Neural cell (in vitro differentiated cells): ENCODE results near the gene VMAC. TPM values are rescaled to one million over a fixed set of nuclear protein-coding genes. Genes with fewer than 3 reads are reported as not detected.

Experiments
- H2AFZ ChIP-seq: fragments of 200-600, 300-800 bp; sonication (generic), shearing (Covaris generic); 2 replicates; pipeline ENCODE4 v1.6.0; 2014; ENCODE audit warnings: low read depth, mild to moderate bottlenecking, antibody characterized with exemption, low read length, moderate library complexity
- H3F3A ChIP-seq: fragments of 200-600 bp; shearing (Covaris generic); 2 replicates; pipeline ENCODE4 v1.6.1; 2016; ENCODE audit warnings: mild to moderate bottlenecking, moderate library complexity, mixed read lengths, antibody characterized with exemption, low read length; ENCODE audit not compliant: insufficient read depth, poor library complexity, severe bottlenecking
- H3K27ac ChIP-seq: fragments of 200-600, 300-800 bp; sonication (generic), shearing (Covaris generic); 2 replicates; pipeline ENCODE4 v1.5.1; 2014; ENCODE audit warnings: mild to moderate bottlenecking, low read length, moderate library complexity
- H3K27me3 ChIP-seq: fragments of 300-800, 200-600 bp; sonication (generic), shearing (Covaris generic); 2 replicates; pipeline ENCODE4 v1.6.0; 2014; ENCODE audit warnings: mild to moderate bottlenecking, low read depth, low read length, moderate library complexity; ENCODE audit not compliant: insufficient read depth
- H3K36me3 ChIP-seq: fragments of 300-800, 200-600 bp; sonication (generic), shearing (Covaris generic); 2 replicates; pipeline ENCODE4 v1.5.1; 2014; ENCODE audit warnings: mild to moderate bottlenecking, antibody characterized with exemption, low read length, moderate library complexity; ENCODE audit not compliant: insufficient read depth
- H3K4me2 ChIP-seq: fragments of 300-800, 200-600 bp; sonication (generic), shearing (Covaris generic); 2 replicates; pipeline ENCODE4 v1.6.0; 2014; ENCODE audit warnings: mild to moderate bottlenecking, low read length
- H3K4me3 ChIP-seq: fragments of 300-800, 200-600 bp; sonication (generic), shearing (Covaris generic); 2 replicates; pipeline ENCODE4 v1.5.1; 2014; ENCODE audit warnings: mild to moderate bottlenecking, low read length, moderate library complexity
- H3K79me2 ChIP-seq: fragments of 200-600 bp; shearing (Covaris generic); replicated peaks from 2 replicates; pipeline ENCODE4 v1.6.0; 2014; ENCODE audit warnings: mild to moderate bottlenecking, low read length, moderate library complexity; ENCODE audit not compliant: insufficient read depth
- H3K9ac ChIP-seq: fragments of 300-800, 200-600 bp; sonication (generic), shearing (Covaris generic); 2 replicates; pipeline ENCODE4 v1.6.1; 2016; ENCODE audit warnings: mild to moderate bottlenecking, low read length, mixed read lengths
- H3K9me2 ChIP-seq: fragments of 200-600 bp; shearing (Covaris generic); 2 replicates; pipeline ENCODE4 v1.6.1; 2016; ENCODE audit warnings: mild to moderate bottlenecking, low read length, mixed read lengths; ENCODE audit not compliant: insufficient read depth
- H3K9me3 ChIP-seq: fragments of 200-600, 300-800 bp; sonication (generic), shearing (Covaris generic); 2 replicates; pipeline ENCODE4 v1.6.1; 2016; ENCODE audit warnings: mild to moderate bottlenecking, mixed run types, low read length, moderate library complexity, mixed read lengths
- H4K20me1 ChIP-seq: fragments of 200-600 bp; shearing (Covaris generic); 2 replicates; pipeline ENCODE4 v1.6.1; 2016; ENCODE audit warnings: mild to moderate bottlenecking, mixed run types; ENCODE audit not compliant: insufficient read depth
- CTCF ChIP-seq: fragments of 450-650 bp; IDR thresholded peaks from 2 replicates; pipeline ENCODE4 v1.5.1; 2014; ENCODE audit warnings: antibody characterized with exemption, mild to moderate bottlenecking, moderate library complexity; ENCODE audit not compliant: poor library complexity, severe bottlenecking
- EP300 ChIP-seq: fragments of 450-650 bp; conservative IDR thresholded peaks from 2 replicates; pipeline ENCODE4 v1.6.1; 2014; ENCODE audit warnings: antibody characterized with exemption, mild to moderate bottlenecking, moderate library complexity; ENCODE audit not compliant: poor library complexity, severe bottlenecking
- EZH2 ChIP-seq: fragments of 200-600, 300-800 bp; shearing (Covaris generic), sonication (generic); IDR thresholded peaks from 2 replicates; pipeline ENCODE4 v1.6.1; 2014; ENCODE audit warnings: antibody characterized with exemption, low read length, borderline replicate concordance, mild to moderate bottlenecking; ENCODE audit not compliant: insufficient read depth, poor library complexity, severe bottlenecking
- MXI1 ChIP-seq: fragments of 450-650 bp; conservative IDR thresholded peaks from 2 replicates; pipeline ENCODE4 v1.6.1; 2014; ENCODE audit warnings: antibody characterized with exemption, mild to moderate bottlenecking; ENCODE audit not compliant: poor library complexity, severe bottlenecking
- POLR2AphosphoS5 ChIP-seq: IDR thresholded peaks from 2 replicates; pipeline ENCODE4 v1.6.1; 2012
- RAD21 ChIP-seq: fragments of 450-650 bp; conservative IDR thresholded peaks from 2 replicates; pipeline ENCODE4 v1.6.1; 2014; ENCODE audit warnings: antibody characterized with exemption, mild to moderate bottlenecking, moderate library complexity
- REST ChIP-seq: IDR thresholded peaks from 2 replicates; pipeline ENCODE4 v1.6.1; 2012; ENCODE audit warnings: borderline replicate concordance
- SMC3 ChIP-seq: fragments of 450-650 bp; conservative IDR thresholded peaks from 2 replicates; pipeline ENCODE4 v1.6.1; 2014; ENCODE audit warnings: antibody characterized with exemption, mild to moderate bottlenecking, moderate library complexity; ENCODE audit not compliant: poor library complexity
- TAF1 ChIP-seq: IDR thresholded peaks from 2 replicates; pipeline ENCODE4 v1.6.1; 2012; ENCODE audit warnings: low read depth
- polyA plus RNA-seq: library from polyadenylated mRNA; depleted of rRNA; stranded (reverse); fragments of >200 nt; gene quantifications from 2 replicates; pipeline ENCODE4 v1.2.3, GENCODE V29; 2014

Gene VMAC
- polyA plus RNA-seq, 1 donor from 2014 or later = 6.0 TPM

DNA sequence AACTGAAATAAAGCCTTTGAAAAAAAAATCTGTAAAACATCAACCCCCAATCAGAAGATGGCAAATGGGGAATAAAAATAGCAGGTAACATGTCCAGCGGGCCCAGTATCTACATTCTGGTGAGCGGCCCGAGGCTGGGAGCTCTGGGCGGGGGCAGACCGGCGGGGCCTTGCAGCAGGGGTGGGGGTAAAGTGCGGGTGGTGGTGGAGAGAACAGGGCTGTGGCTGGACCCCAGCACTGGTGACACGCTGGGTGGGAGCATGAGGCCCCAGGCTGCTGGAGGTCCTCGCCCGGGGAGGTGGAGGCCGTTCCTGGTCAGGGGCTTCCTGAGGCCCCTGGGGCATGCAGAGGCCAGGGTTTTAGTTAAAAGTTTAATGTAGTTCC, 11.1 kb downstream of the VMAC start:
- Histone ChIP-seq H3K79me2 (no peaks in the 10 kb centered on the region), H3K4me2 (no peak overlapping the region), H4K20me1 (no peaks in the 10 kb centered on the region), H3K27ac (no peak overlapping the region), H3K4me3 (no peak overlapping the region), H3K9ac (no peak overlapping the region), H3K36me3 (no peaks in the 10 kb centered on the region), H3F3A (no peaks in the 10 kb centered on the region), H2AFZ (no peak overlapping the region), H3K27me3 (no peaks in the 10 kb centered on the region), H3K9me2 (no peaks in the 10 kb centered on the region), H3K9me3 (no peaks in the 10 kb centered on the region)
- no peak for TF ChIP-seq TAF1
- TF ChIP-seq EZH2 = no peak
- no peak for TF ChIP-seq POLR2AphosphoS5
- no peak for TF ChIP-seq MXI1
- TF ChIP-seq RAD21 = no peak
- TF ChIP-seq SMC3 = no peak
- no peak for TF ChIP-seq CTCF
- no peak for TF ChIP-seq EP300
- no peak for TF ChIP-seq REST

GRCh38 chr19:5916181-5916708, 11.6 kb downstream of the VMAC start:
- Histone ChIP-seq H3K9me2 (no peaks in the 10 kb centered on the region), H3K79me2 (no peaks in the 10 kb centered on the region), H3K27ac (no peak overlapping the region), H3K27me3 (no peaks in the 10 kb centered on the region), H3K4me2 (no peak overlapping the region), H3K9me3 (no peaks in the 10 kb centered on the region), H3K36me3 (no peaks in the 10 kb centered on the region), H3K9ac (no peak overlapping the region), H2AFZ (no peak overlapping the region), H3K4me3 (no peak overlapping the region), H4K20me1 (no peaks in the 10 kb centered on the region), H3F3A (no peaks in the 10 kb centered on the region)
- TF ChIP-seq REST (no peak), CTCF (no peak), MXI1 (no peak), RAD21 (no peak), SMC3 (no peak), EP300 (no peak), POLR2AphosphoS5 (no peak), TAF1 (no peak), EZH2 (no peak)
